GM19351 (cell line): ENCODE results near the gene CUL7.
A peak's percentile ranks its signal among the peaks of the same experiment; 100 is the strongest.
"Not testable (repeated sequence)": the region's sequence is repeated elsewhere in the genome, so short reads cannot be mapped to it uniquely, and the experiment has no call there.

Source experiments
- ATAC-seq: cut with Tn5 transposase; IDR thresholded peaks from one replicate; pipeline ENCODE4 v1.9.1; 2021; ENCODE audit warnings: mild to moderate bottlenecking, moderate library complexity; ENCODE audit not compliant: unreplicated experiment

Gene CUL7

DNA sequence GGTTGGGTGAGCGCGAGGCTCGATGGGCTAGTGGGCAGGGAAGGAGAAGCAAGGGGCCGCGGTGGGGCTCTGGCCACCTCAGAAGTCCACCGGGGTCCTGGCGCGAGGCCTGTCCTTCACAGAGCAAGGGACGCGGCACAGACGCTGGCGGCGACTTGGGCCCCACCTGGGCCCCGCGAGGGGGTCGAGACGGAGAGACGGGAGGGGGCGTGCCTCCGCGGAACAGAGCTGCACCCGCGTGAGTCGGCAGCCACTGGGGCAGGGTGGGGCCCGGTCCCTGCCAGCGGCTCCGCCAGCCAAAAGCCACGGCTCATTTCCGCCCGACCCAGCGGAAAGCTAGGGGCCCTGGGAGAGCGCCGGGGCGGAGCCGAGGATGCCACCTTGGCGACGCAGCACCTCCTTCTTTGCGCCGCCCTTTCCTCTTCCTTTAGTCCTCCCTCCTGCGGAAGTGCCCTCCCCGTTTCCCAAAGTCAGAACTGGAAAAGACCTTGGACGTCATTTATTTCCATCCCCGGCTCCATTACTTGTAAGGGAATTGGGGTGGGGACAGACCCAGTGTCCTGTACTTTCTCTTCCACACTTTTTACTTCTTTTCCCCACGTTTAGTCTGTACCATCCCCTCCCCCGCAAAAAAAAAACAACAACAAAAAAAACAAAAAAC, at the start of gene CUL7:
Gene CUL7, minus strand, starts transcription at position 307 of the 661 bp plus-strand sequence. CDS start 1,063 bp downstream, outside the sequence.
- peak; percentile 91 for ATAC-seq

DNA sequence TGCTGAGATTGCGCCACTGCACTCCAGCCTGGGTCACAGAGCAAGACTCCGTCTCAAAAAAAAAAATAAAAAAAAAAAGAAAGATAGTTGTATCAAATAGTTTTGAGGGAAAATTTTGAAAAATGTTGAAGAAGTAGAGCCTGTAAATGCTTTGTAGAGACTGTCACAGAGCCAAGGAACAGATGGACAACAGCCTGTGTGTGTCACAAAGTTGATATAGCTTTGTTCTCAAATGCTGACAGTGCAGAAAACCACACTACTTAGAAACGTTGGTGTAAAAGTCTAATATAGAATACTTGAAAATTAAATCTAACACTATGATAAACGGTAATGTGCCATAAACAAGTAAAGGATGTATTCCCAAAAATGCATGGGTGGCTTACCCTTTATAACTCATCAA, 47.8 kb upstream of the CUL7 start:
- ATAC-seq: no peak

DNA sequence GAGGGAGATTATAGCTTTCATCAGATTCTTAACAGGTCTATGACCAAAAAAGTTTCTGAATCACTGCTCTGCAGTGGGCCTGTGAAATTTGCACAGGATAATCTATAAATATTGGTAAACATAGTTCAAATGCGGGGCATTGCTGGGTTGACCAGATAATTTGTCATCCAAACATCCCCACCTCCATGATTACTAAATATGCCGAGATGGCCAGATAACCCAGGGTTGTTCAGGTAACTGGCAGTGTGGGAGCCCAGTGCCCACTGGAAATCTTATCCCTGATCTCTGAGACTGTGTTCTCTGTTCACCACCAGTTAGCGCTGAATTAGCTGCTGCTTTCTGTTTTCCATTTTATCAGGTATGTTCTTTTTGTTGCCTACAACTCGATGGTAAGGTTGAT, 43.9 kb upstream of the CUL7 start:
- no peak for ATAC-seq

DNA sequence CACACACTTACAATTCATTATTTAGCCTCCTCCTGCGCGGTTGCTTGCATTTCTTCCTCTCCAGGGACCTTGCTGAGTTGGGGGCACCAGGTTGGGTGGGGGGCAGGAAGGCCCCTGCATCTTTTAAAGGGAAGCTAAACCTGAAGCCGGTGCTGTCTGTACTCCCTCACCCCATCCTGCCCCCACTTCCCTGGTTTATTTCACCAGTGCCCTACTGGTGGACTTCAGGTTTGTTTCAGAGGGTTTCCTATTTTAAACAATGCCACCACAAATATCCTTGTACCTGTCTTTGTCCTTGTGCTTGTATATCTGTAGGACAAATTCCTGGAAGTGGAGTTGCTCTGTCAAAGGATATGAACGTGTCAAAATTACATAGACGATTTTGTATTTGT, 43.4 kb upstream of the CUL7 start:
- no peak for ATAC-seq

DNA sequence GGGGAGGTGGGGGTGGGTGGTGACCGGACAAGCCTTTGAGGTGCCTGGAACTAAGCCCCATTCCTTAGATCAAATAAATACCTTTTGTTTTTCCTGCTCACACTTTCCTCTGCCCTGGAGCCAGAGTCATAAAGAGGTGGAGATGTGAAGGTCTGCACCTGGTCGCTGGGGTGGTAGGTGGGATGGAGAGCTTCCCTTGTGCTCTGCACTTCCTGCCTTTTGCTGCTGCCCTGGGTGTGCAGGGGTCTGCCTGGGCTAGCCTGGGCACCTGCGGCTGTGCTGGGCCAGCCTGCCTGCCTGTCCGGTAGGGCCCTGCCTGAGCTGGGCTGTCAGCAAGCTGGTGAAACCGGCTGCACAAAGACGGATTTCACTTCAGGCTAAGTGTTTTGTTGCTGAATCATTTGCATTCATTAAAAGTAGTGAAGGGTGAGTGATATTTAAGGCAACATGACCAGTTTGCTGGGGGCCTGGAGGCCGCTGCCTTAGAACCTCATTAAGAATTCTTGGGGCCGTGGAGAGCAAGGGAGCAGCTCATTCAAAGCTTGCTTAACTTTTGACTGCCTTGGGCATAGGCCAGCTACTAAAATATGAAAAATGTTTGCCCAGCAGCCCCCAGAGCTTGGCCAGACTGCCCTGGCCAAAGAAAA, 42.9 kb upstream of the CUL7 start:
- no peak for ATAC-seq

DNA sequence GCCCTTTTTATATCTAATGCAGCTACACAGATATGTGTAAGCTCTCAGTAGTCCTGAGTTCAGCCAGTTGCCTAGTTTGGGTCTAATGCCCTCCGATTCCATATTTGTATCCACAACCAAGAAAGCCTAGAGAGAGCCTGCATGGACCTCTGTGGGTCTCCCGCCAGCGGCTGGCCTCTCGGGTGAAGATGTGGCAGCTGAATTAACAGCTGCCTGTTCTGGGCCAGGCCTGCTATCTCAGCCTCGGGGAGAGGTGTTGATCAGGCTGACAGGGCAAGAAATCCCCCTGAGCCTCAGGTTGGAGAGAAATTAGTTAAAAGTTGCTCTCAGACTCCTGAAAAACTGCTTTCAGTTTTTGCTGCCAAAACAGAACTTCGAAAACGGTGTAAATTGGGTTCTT, 42.3 kb upstream of the CUL7 start:
- ATAC-seq: no peak

DNA sequence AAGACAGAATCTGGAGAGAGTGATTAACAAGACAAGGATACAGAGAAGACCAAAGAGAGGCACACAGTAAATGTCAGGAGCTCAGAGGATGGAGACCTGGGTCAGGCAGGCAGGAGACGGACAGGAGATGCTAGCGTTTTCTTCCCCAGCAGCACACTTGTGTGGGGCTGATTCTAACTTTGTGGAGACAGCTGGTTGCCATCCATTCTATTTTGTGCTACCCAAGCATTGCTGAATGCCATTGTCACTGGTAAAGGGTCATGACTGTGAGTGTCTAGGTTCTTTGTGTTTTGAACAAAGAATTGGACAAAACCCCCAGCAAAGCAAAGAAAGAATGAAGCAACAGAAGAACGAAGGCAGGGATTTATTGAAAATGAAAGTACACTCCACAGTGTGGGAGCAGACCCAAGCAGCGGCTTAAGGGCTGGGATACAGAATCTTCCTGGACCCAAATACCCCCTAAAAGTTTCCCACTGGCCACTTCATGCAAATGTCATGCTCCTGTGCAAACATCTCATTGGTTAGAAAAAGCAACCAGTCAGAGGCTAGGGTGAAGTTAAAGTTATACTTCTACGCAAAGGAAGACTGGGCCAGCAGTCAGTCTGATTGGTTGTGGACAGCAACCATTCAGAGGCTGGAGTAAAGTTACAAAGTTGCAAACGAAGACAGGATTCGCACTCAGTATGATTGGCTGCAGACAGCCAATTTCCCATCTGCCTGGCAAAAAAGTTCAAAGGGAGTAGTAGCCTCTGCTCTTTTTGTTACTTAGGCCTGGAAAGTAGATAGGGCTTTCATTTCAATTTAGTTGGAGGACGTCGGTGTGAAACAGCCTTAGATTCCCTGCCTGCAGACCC, 40.0 kb upstream of the CUL7 start:
- no peak for ATAC-seq

DNA sequence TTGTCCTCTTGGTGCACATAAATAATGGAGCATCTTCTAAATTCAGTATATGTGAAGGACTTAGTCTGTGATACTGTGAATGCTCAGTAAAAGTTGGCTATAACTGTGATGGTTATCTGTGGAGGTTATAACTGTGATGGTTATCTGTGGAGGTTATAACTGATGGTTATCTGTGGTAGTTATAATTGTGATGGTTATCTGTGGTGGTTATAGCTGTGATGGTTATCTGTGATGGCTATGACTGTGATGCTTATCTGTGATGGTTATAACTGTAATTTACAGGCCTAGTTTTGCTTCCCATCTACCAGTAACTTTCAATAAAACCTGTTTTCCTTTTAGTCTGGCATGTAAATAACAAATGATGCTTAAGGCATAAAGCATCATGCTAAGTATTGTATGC, 39.0 kb upstream of the CUL7 start:
- ATAC-seq: no peak

DNA sequence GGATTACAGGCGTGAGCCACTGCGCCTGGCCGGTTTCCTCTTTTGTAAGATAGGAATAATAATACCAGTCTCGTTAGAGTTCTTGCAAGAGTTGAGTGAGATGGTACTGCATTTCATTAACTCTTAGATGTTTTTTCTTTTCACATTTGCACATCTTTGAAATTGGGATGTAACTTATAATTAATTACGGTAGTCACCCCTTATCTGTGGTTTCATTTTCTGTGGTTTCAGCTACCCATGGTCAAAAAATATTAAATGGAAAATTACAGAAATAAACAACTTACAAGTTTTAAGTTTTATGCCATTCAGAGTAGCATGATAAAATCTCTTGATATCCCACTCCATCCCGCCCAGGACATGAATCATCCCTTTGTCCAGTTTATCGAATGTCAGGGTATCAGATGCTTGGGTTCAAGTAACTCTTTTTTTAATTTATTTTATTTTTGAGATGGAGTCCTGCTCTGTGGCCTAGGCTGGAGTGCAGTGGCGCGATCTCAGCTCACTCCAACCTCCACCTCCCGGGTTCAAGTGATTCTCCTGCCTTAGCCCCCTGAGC, 37.9 kb upstream of the CUL7 start:
- ATAC-seq: no peak

DNA sequence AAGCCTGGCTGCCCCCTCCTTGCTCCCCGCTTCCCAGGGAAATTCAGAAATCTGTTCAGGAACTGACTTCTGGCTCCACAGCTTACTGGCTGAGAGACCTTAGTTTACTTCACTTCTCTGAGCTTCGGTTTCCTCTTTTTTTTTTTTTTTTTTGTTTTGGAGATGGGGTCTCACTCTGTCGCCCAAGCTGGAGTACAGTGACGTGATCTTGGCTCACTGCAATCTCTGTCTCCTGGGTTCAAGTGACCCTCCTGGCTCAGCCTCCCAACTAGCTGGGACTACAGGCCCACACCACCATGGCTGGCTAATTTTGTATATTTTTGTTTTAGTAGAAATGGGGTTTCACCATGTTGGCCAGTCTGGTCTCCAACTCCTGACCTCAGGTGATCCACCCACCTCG, 37.4 kb upstream of the CUL7 start:
- ATAC-seq: no peak

DNA sequence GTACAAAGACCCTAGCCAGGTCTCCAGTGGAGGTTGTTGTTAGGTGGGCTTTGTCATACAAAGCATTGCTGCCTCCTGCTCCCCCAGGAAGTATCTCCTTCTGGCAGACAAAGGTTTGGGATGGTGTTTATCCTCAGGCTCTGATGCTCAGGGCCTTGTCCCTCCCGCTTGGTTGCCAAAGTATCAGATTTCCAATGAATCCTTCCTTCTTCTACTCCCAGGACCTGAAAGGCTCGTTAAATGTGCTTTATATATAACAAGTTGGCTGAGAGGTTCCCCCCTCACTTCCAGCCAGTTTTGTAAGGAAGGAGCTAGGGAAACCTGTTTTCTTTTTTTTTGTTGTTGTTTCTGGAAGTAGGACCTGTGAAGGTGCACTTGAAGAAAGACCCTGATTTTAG, 36.9 kb upstream of the CUL7 start:
- ATAC-seq: no peak

DNA sequence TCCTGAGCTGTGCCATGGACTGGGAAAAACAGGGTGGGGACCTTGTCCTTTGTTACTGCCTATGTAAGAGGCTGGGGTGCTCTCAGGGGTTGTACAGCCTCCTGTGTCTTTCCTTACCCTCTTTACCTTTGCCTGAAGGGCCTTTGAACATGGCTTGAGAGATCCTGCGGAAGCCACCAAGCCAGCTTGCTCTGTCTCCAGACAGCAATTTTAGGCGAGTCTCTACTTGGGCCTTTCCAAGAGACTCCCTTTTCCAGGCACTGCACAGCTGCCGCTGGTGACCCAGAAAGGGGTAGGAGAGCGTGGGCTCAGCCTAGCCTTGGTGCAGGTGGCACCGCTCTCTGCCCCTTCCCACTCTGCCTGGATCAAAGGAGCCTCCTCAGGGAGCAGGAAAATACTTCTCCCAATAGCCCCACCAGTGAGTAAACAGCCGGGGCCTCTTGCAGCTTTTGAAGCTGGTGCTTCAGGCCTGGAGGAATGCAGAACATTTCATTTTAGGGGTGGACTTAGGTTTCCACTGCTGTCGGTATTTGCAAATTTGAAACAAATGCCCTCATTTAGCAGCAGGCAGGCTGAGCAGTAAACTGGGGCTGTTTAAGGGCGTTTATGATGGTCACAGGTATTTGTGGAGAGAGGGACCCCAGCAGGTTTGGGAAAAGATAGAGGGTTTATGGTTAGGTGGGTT, 36.4 kb upstream of the CUL7 start:
- ATAC-seq: no peak

DNA sequence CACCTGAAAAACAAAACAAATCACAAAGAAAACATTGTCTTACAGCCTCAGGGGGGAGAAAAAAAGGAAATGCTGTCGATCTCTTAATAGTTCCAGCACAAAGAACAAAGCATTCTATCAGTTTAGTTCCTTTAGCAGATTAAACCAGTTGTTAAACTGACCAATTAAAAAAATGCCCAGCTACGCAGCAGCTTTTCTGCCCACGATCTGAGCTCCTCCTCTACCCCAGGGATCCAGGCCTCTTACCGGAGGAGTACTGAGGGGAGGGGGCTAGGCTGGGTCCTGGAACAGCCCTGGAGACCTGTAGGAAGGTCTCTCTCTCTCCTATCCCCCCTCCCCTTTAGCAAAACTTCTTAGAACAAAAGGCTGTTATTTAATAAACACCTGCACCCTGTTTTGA, 35.8 kb upstream of the CUL7 start:
- no peak for ATAC-seq

DNA sequence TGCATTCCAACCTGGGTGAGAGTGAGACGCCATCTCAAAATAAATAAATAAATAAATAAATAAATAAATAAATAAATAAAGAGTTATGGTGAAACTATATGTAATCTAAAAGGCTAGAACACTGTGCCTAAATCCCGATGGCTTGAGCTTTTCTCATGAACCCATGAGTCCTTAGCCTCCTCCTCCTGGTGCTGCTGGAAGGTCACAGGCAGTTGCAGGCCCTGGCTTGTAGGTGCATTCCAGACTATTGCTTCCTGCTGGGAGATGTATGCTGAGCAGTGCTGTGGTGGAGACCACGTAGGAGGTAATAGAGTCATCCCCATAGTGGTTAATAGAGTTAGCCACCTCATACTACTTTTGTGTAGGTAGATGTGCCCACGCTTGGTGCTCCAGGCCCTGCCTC, 35.0 kb upstream of the CUL7 start:
- ATAC-seq: no peak

DNA sequence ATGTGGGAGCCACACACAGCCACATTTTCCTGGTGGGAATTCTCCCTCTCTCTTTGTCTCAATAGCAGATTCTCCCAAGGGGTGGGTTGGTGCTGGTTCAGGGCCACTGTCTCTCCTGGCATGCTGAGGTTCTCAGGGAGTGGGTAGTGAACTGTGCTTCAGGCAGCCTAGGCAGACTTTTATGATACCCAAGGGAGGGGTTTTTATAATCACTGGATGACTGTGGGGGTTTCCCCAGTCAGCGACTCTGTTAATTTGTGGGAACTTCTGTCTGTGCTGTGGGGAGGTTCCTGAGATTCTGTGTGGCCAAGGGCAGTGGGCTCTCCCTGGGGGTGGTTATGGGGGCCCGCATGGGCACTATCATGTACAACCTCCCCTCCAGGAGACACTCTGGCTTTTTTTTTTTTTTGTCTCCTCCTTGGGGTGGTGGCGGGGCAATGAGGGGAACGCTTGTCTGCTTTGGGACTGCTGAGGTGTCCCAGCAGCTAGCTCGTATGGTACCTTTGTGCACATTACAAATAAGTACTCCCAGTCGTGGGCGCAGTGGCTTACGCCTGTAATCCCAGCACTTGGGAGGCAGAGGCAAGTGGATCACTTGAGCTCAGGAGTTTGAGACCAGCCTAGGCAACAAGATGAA, 32.5 kb upstream of the CUL7 start:
- ATAC-seq: no peak

DNA sequence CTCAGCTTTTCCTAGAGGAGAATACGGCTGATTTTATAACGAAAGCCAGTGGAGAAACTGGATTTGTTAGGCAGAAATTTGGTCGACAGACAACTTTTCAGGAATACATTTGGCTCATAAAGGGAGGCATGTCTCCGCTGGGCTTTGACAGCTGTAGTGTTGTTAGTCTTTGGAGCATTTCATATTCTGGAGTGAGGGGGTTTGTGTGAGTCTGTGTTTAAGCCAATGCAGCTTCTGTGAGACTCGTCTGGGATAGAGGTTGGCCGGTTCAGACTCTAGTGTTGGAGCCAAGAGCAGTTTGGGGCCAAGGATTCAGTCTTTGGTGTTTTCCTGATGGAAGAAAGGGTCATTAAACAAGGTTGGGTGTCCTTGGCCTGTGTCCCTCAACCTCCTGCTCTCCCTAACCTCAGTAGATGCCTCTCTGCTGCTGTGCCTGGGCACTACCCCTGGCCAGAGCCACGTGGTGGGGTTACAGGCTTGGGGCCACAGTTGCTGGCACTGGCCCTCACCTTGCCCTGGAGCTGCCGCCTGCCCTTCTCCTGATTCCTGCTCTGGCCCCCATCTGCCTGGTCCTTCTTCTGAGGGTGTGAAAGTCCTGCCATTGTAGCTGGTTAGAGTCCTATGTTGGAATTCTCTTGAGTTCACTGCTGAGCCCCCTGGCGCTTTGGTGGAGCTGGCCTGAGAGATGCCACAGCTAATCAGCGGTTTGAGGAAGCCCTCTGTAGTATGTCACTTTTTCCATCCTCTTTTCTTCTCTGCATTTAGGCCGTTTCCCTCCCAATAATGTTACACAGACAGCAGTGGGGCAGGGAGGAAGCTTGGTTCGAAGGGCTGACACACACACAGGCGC, 29.4 kb upstream of the CUL7 start:
- no peak for ATAC-seq

DNA sequence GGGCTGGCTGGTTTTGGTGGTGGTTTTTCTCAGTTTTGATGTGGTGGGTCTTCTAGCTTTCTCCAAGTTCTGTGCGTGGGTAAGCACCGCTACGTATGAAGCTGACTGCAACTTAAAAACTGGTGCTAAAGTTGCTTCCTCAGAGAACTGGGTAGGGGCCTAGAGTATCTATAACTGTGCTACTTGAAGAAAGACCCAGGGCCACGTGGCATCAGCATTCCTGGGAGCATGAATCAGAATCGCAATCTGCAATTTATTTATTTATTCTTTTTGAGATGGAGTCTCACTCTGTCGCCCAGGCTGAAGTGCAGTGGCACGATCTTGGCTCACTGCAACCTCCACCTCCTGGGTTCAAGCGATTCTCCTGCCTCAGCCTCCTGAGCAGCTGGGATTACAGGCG, 28.3 kb upstream of the CUL7 start:
- not testable (repeated sequence) for ATAC-seq

DNA sequence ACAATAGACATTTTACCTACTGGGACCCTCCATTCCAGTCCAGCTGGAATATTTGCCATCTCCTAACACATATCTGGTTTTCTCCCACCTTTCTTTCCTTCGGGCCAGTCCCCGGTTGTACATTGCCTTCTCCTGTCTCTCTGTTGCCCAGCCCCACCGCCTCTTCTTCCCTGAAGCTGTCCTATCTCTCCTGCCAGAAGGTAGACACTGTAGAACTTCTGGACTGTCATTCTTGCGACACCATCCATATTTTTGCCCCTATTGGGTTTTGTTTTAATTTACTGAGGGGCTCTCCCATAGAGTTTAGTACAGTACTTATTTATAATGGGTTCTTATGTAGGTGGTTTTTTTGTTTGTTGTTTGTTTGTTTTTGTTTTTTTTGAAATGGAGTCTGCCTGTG, 27.4 kb upstream of the CUL7 start:
- no peak for ATAC-seq

DNA sequence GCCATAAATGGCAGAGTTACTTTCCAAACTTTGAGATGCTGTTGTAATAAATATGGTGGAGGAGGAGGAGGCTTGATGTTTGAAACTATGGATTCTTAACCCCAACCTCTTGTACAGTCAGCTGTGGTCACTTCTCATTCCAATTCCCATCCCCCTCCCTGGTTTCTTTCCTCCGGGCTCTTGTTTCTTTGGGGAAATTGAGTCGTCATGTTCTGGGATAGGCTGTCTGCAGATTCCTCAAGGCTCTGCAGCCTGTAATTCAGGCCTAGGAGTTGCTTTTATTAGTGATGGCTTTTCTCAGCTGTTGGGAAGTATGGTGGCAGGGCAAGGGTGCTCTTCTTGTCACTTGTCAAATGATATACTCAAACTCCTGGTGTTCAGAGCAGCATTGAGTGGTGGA, 25.0 kb upstream of the CUL7 start:
- no peak for ATAC-seq
